ENCODE data around the gene DCBLD2. TPM values are rescaled to one million over a fixed set of nuclear protein-coding genes. Genes with fewer than 3 reads are reported as not detected.

DCBLD2 gene
- total RNA-seq, 1 experiment from 2014 or later = 48.0 TPM

DNA sequence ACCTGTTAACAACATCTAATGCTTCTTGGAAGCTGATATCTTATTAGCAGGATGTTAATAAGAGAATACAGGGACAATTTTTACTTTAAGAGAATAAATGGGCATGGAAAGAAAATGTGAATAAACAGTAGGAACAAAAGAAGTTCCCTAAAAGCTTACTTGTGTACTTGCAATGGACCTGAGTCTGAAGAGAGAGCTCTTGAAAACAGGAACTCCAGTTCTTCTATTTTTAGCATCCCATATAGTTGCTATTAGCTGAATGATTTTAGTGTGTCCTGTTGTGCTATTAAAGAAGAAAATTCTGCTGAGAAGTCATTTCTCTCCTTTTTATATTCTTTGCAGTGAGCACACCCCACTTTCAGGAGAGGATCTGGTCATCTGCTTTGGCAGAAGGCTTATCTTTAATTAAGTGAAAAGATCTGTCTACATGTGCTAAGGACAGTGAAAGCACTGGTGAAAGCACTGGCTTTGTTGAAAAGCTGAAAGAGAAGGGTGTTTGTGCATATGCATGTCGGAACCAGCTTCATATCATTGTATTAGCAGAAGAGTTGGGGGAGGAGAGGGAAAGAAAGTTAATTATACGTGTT is 139.8 kb downstream of the DCBLD2 start:
- H3K79me2 ChIP-seq (ENCODE audit: insufficient read depth, low read length) = no peaks in the 10 kb centered on the region
- no CpG with 5 or more reads among the region's 2 CpGs for WGBS (ENCODE audit: extremely low coverage, insufficient read length, low lambda C conversion rate)
- no peaks in the 10 kb centered on the region for H3K36me3 Mint-ChIP-seq (ENCODE audit: insufficient read depth in 1 of 3, low read depth in 3 of 3)

More for the DNA sequence above, 139.8 kb downstream of the DCBLD2 start:
- TF ChIP-seq, protein P1, sequence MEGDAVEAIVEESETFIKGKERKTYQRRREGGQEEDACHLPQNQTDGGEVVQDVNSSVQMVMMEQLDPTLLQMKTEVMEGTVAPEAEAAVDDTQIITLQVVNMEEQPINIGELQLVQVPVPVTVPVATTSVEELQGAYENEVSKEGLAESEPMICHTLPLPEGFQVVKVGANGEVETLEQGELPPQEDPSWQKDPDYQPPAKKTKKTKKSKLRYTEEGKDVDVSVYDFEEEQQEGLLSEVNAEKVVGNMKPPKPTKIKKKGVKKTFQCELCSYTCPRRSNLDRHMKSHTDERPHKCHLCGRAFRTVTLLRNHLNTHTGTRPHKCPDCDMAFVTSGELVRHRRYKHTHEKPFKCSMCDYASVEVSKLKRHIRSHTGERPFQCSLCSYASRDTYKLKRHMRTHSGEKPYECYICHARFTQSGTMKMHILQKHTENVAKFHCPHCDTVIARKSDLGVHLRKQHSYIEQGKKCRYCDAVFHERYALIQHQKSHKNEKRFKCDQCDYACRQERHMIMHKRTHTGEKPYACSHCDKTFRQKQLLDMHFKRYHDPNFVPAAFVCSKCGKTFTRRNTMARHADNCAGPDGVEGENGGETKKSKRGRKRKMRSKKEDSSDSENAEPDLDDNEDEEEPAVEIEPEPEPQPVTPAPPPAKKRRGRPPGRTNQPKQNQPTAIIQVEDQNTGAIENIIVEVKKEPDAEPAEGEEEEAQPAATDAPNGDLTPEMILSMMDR (conservative IDR thresholded peaks at IDR 0.05) = no peak
- Histone ChIP-seq H2BK12ac (ENCODE audit: insufficient read length, low read depth, low read length) (no peak overlapping the region), H2BK5ac (ENCODE audit: insufficient read length, low read length) (no peak overlapping the region), H3K56ac (ENCODE audit: insufficient read length, low read depth, low read length) (no peak overlapping the region), H4K20me1 (ENCODE audit: control insufficient read depth, insufficient read depth, insufficient read length) (no peaks in the 10 kb centered on the region), H2AFZ (ENCODE audit: low read length) (no peak overlapping the region), H4K91ac (ENCODE audit: insufficient read length, low read depth, low read length) (no peak overlapping the region), H3K27me3 (ENCODE audit: insufficient read depth, low read length) (no peaks in the 10 kb centered on the region), H3K14ac (ENCODE audit: insufficient read depth, low read length) (no peak overlapping the region), H4K5ac (ENCODE audit: insufficient read length, low read depth, low read length) (no peak overlapping the region), H3K79me1 (ENCODE audit: insufficient read depth, low read depth, low read length, poor library complexity, severe bottlenecking) (no peaks in the 10 kb centered on the region), H3K9ac (ENCODE audit: extremely low read depth, insufficient read length, low read length) (no peak overlapping the region), H3K4me1 (ENCODE audit: insufficient read depth, low read length) (no peaks in the 10 kb centered on the region), H3K4ac (ENCODE audit: low read depth, low read length) (no peak overlapping the region), H2BK120ac (ENCODE audit: low read depth, low read length, poor library complexity, severe bottlenecking) (no peak overlapping the region), H2BK15ac (ENCODE audit: low read depth, low read length) (no peak overlapping the region), H2BK20ac (ENCODE audit: low read depth, low read length, poor library complexity, severe bottlenecking) (no peak overlapping the region), H3K23ac (ENCODE audit: insufficient read length, low read depth, low read length) (no peak overlapping the region), H3K23me2 (ENCODE audit: insufficient read length, low read depth, low read length, poor library complexity, severe bottlenecking) (no peaks in the 10 kb centered on the region), H3T11ph (ENCODE audit: low read length) (no peak overlapping the region), H3K4me2 (ENCODE audit: insufficient read depth, insufficient read length, low read length) (no peak overlapping the region), H2AK5ac (ENCODE audit: insufficient read length, low read length) (no peak overlapping the region), H3K9me3 (ENCODE audit: control insufficient read depth, low read depth, low read length) (no peaks in the 10 kb centered on the region), H3K18ac (ENCODE audit: insufficient read length, low read depth, low read length) (no peak overlapping the region), H4K8ac (replicated peaks; ENCODE audit: insufficient read length, low read depth, low read length) (no peak overlapping the region), H3K27ac (ENCODE audit: insufficient read length, low read depth, low read length) (no peak overlapping the region)
- Mint-ChIP-seq H3K4me3 (no peak overlapping the region), H3K9me3 (no peaks in the 10 kb centered on the region), H3K27ac (no peak overlapping the region), H3K4me1 (peaks cover 22 to 42% of the 10 kb centered on the region in 2 experiments), H3K27me3 (ENCODE audit: low read depth) (no peaks in the 10 kb centered on the region)
- no peak for DNase-seq
